CMK (cell line): ENCODE measurements around the gene MCOLN2.
A peak's percentile ranks its signal among the peaks of the same experiment; 100 is the strongest.
"Not testable (repeated sequence)": the region's sequence is repeated elsewhere in the genome, so short reads cannot be mapped to it uniquely, and the experiment has no call there.

Experiments used
- DNase-seq: peaks from one replicate; pipeline ENCODE4 v3.0.0-alpha.2; 2010; ENCODE audit warnings: low read depth

The MCOLN2 gene

DNA sequence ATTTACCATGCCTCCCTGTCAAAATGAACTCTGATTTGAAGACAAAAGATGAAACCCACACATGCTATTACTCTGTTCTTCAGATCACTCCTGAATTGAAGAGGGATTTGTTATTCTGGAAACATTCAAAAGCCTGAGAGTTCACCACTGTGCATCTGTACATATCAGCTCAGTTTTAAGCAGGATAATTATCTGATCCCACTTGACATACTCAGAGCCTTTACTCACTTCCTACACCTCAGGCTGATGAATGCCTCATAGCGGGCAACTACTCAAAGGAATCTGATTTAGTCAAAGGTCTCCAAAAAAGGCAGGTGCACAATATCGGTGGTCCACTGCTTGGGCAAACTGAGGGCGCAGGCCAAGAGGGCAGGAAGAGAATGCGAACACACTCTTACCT, 56.4 kb downstream of the MCOLN2 start:
- DNase-seq, result no peak

- DNase-seq, result no peak
Observed at GRCh38 chr1:84939761-84940160, 57.2 kb downstream of the MCOLN2 start.

DNA sequence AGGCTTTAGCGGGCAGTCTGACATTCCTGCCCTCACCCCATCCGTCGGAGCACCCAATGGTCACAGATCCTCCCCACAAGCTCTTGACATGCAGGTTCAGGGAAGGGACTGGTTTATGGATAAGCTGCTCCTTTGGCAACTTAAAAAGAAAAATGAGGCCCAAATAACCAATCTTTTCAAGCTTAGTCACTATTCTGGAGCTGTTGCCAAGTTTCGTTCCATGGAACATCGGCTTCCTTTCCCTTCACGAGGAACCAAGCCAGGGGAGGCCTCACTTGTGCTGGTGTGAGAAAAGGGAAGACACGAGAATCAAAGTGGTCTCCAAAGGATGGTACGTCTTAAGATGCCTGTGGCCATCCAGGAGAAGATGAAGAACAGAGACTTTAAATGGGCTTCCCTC, 57.8 kb downstream of the MCOLN2 start:
- DNase-seq, result no peak

DNA sequence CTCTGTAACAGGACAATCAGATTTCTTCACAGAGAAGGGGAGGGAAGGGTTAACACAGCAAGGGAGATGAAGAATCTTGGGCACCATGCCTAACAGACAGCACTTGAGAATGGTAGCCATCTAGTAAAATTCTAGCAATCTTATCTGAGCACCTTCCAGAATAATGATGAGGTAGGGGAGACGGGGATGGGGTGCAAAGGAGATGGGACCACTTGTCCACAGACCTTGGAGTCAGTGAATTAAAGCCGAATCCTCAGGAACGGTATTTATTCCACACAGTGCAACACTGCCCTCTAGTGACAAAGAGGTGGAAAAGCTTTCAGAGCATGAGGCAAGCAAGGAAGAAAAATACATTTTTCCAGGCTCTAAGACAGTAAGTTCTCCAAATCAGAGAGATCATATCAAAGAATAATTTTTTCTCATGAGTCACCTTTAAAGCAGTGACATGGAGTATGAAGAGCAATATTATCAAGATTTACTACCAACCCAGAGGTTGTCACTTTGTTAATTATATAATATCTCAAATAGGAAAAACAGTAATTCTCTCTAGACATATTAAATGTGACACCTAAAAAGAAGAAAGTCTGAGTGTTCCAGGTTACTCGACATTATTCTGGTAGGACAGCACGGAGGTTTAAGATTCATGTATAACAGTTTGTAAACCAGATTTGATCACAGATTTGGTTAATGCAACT, 60.6 kb downstream of the MCOLN2 start:
- peak; percentile 25 for DNase-seq

GRCh38 chr1:84933011-84933611, 63.8 kb downstream of the MCOLN2 start:
- DNase-seq, result no peak

DNA sequence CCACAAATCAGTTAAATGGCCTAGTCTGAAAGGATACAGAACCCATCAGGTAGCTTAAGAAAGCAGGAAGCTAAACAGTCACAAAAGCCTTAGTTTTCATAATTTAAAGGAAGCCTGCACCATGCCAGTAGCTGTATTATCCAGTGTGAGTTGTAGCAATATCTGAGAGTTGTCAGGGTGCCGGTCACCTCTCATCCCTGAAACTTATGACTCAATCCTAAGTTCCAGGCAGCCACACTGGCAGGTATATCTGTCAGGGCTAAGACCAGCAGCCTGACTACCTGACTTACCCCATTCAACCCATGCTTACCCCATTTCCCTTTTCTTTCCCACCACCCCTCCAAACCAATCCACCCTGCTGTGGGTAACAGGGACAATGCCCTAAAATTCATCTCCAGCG, 66.1 kb downstream of the MCOLN2 start:
- no peak for DNase-seq

GRCh38 chr1:84930329-84930728, 66.6 kb downstream of the MCOLN2 start:
- DNase-seq, result no peak

GRCh38 chr1:84929581-84929980, 67.3 kb downstream of the MCOLN2 start:
- no peak for DNase-seq

GRCh38 chr1:84928979-84929378, 67.9 kb downstream of the MCOLN2 start:
- no peak for DNase-seq

DNA sequence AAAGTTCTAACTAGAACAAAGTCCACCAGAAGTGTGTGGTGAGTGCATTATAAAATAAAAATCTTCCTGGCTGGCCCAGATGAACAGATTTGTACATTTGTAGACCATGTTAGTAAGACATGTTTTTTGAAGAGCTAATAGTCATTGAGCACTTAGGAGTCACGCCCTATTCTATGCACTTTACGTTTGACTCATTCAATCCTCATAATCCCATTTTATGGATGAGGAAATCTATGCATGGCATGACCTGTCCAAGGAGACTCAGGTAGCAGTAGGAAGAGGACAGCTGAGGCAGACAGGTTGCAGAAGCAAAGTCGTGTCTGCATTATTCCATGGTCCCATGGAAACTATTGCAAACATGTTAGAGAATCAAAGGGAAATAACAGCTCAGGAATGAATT, 73.6 kb downstream of the MCOLN2 start:
- no peak for DNase-seq

DNA sequence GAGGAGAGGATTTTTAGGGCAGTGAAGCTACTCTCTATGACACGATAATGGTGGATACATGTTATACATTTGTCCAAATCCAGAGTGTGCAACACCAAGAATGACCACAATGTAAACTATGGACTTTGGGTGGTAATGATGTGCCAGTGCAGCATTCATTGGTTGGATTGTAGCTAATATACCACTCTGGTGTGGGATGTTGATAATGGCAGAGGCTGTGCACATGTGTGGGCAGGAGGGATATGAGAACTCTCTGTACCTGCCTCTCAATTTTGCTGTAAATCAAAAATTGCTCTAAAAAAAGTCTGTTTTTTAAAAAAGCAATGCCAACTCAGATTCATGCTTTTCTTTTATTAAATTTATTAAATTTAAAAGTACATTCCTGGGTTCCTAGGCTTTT, 76.8 kb downstream of the MCOLN2 start:
- DNase-seq, result no peak

- DNase-seq, result no peak
Observed at GRCh38 chr1:84919461-84919970, 77.4 kb downstream of the MCOLN2 start.

DNA sequence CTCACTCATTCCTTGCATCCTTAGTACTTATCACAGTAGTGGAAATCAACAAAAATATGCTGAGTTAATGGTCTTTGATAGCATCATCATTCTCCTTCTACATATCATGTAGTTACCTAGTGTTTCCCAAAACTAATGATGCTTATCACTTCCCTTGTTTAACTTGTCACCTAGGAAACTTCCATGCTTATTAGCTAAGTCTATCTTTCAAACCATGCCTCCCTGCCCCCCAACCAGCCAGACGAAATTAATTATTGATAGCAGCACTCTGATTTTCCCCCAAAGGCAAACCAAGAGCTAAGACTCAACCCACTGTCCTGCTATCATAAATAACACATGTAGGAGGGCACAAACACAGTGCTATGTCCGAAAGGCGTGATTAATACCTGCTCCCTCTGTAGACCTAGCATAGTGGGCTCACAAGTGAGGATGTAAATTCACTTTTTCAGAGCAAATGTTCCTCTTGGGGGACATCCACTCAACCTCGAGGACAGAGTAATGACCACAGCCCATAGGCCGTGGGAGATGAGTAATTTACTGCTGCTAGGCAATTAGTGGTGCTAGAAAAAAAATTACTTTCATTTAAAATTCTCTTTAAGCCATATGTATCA, 78.1 kb downstream of the MCOLN2 start:
- no peak for DNase-seq

DNA sequence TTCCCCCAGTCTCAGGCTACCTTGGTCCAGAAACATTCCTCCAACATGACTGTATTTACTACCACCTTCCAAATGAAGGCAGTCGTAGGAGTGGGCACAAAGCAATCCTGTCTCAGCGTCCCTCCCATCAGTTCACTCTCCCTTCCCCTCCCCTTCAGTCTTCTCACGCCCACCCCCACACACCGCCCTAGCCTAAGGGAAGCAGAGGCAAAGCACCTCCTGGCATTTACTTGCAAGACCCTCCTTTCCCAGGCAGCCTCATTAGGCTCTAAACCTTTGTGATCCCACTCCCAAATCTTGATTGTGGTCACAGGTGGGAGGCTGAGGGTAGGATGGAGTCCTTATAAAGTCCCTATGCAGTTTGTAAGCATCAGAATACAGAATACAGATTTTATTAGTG, 80.0 kb downstream of the MCOLN2 start:
- DNase-seq, result no peak

GRCh38 chr1:84913555-84913892, 83.4 kb downstream of the MCOLN2 start:
- DNase-seq, result no peak

DNA sequence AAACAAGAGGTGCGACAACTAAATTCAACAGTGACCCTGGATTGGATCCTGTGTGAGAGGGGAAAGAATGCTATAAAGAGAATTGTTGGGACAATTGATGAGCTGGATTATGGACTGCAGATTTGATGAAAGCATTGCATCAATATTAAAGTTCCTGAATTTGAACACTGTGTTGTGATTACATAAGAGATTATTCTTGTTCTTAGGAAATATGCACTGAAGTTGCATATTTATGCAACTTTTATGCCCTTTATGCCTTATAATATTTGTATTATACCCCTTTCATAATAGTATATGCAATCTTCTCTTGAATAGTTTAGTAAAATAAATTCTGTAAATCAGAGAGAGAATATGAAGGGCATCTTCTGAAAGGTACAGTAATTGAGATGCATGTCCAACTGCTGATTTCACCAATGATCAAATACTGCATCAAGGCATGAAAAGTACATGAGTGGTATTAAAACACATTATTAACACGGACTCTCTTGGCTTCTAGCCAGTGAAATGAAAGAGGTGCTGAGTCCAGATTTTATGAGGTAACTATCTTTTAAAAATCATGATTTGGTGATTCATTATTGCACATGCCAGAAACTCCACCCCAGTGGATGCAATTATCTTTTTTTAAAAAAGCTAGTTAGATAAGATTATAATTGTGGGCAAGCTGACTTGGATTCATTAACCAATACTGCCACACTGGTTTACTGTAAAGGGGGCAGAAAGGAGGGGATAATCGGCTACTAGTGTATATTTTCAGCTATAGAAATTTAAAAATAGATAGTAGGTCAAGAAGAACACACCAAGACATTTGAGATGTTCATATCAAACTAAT, 84.0 kb downstream of the MCOLN2 start:
- no peak for DNase-seq

DNA sequence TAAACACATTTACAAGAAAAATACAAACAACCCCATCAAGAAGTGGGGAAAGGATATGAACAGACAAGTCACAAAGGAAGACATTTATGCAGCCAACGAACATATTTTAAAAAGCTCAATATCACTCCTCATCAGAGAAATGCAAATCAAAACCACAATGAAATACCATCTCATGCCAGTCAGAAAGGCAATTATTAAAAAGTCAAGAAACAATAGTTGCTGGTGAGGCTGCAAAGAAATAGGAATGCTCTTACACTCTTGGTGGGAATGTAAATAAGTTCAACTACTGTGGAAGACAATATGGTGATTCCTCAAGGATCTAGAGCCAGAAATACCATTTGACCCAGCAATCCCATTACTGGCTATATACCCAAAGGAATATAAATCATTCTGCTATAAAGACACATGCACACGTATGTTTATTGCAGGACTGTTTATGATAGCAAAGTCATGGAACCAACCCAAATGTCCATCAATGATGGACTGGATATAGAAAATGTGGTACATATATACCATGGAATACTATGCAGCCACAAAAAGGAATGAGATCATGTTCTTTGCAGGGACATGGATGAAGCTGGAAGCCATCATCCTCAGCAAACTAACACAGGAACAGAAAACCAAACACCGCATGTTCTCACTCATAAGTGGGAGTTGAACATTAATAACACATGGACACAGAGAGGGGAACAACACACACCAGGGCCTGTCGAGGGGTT, 88.0 kb downstream of the MCOLN2 start:
- not testable (repeated sequence) for DNase-seq

GRCh38 chr1:84907095-84907827, 89.7 kb downstream of the MCOLN2 start:
- DNase-seq, result no peak

- DNase-seq, result not testable (repeated sequence)
Observed at GRCh38 chr1:84902727-84903126, 94.2 kb downstream of the MCOLN2 start.

GRCh38 chr1:84899969-84900368, 96.9 kb downstream of the MCOLN2 start:
- no peak for DNase-seq

DNA sequence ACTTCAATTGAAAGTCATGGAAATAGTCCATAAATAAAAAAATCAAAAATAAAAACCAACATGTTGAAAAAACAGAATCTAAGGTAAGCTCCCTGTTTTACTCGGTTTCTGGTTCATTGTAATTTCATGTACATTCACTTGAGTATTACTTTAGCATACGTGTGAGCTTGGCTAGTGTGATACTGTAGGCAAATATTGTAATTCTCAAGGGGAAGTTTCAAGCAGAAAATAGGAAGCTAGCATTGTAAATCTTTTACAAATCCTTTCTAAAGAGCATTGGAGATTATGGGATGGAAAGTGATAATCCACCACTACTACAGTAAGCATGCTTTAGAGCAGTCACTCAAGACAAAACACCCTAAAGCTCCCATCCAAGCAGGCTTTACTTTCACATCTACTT, 100.6 kb downstream of the MCOLN2 start:
- DNase-seq, result no peak
